Fibroblast of pulmonary artery (primary cell): ENCODE data around the gene REXO1.

ENCODE experiments used
- DNase-seq: peaks from one replicate; pipeline ENCODE4 v3.0.0-alpha.2; 2010; ENCODE audit warnings: low read depth
- H3K4me3 ChIP-seq: replicated peaks from 2 replicates; pipeline ENCODE4 v1.5.1; 2011; ENCODE audit warnings: low read depth, mild to moderate bottlenecking, control low read depth, low read length, moderate library complexity
- TF ChIP-seq, protein P1 (sequence below): IDR thresholded peaks from 2 replicates; pipeline ENCODE4 v1.5.1; 2011; ENCODE audit warnings: mild to moderate bottlenecking, control low read depth, low read length, inconsistent platforms; ENCODE audit errors: missing control alignments

REXO1 gene

GRCh38 chr19:1855828-1856255, 7.6 kb upstream of the REXO1 start:
- peak overlapping the region; percentile 25 for H3K4me3 ChIP-seq
- DNase-seq, result no peak

GRCh38 chr19:1855040-1855827, 7.0 kb upstream of the REXO1 start:
- DNase-seq, result peak; percentile 85
- peak overlapping the region; percentile 25 for H3K4me3 ChIP-seq
- TF ChIP-seq, protein P1, sequence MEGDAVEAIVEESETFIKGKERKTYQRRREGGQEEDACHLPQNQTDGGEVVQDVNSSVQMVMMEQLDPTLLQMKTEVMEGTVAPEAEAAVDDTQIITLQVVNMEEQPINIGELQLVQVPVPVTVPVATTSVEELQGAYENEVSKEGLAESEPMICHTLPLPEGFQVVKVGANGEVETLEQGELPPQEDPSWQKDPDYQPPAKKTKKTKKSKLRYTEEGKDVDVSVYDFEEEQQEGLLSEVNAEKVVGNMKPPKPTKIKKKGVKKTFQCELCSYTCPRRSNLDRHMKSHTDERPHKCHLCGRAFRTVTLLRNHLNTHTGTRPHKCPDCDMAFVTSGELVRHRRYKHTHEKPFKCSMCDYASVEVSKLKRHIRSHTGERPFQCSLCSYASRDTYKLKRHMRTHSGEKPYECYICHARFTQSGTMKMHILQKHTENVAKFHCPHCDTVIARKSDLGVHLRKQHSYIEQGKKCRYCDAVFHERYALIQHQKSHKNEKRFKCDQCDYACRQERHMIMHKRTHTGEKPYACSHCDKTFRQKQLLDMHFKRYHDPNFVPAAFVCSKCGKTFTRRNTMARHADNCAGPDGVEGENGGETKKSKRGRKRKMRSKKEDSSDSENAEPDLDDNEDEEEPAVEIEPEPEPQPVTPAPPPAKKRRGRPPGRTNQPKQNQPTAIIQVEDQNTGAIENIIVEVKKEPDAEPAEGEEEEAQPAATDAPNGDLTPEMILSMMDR, result no peak

More at GRCh38 chr19:1855828-1856255, 7.6 kb upstream of the REXO1 start:
- TF ChIP-seq, protein P1, result no peak

- no peak for DNase-seq
- no peak overlapping the region for H3K4me3 ChIP-seq
- TF ChIP-seq, protein P1, result no peak
Observed at GRCh38 chr19:1854542-1855039, 6.3 kb upstream of the REXO1 start.

- TF ChIP-seq, protein P1, result no peak
- DNase-seq, result no peak
- no peak overlapping the region for H3K4me3 ChIP-seq
Observed at GRCh38 chr19:1854039-1854541, 5.8 kb upstream of the REXO1 start.

GRCh38 chr19:1853295-1854038, 5.2 kb upstream of the REXO1 start:
- TF ChIP-seq, protein P1, result peak; percentile 76
- peak; percentile 79 for DNase-seq
- no peak overlapping the region for H3K4me3 ChIP-seq

GRCh38 chr19:1852581-1853128, 4.4 kb upstream of the REXO1 start:
- TF ChIP-seq, protein P1, result no peak
- DNase-seq, result no peak
- H3K4me3 ChIP-seq, result no peak overlapping the region
